Epithelial cell of proximal tubule (primary cell): Measurements from ENCODE around the gene CDH23. TPM values are rescaled to one million over a fixed set of nuclear protein-coding genes. Genes with fewer than 3 reads are reported as not detected.

Experiments
- DNase-seq: peaks from one replicate; pipeline ENCODE4 v3.0.0-alpha.2; 2011; ENCODE audit warnings: low read depth
- H3K4me3 ChIP-seq: 2 replicates; pipeline ENCODE4 v1.5.1; 2011; ENCODE audit warnings: low read depth, mild to moderate bottlenecking, low read length
- total RNA-seq: library from RNA; depleted of rRNA; stranded (reverse); fragments of >200 nt; gene quantifications from 2 replicates; pipeline ENCODE4 v1.2.3, GENCODE V29; 2015
- TF ChIP-seq, protein P1 (sequence below): conservative IDR thresholded peaks from 2 replicates; pipeline ENCODE4 v1.5.1; 2012; ENCODE audit warnings: low read depth, mild to moderate bottlenecking, low read length

Gene CDH23
- total RNA-seq, 1 donor from 2014 or later: under 0.01 TPM

DNA sequence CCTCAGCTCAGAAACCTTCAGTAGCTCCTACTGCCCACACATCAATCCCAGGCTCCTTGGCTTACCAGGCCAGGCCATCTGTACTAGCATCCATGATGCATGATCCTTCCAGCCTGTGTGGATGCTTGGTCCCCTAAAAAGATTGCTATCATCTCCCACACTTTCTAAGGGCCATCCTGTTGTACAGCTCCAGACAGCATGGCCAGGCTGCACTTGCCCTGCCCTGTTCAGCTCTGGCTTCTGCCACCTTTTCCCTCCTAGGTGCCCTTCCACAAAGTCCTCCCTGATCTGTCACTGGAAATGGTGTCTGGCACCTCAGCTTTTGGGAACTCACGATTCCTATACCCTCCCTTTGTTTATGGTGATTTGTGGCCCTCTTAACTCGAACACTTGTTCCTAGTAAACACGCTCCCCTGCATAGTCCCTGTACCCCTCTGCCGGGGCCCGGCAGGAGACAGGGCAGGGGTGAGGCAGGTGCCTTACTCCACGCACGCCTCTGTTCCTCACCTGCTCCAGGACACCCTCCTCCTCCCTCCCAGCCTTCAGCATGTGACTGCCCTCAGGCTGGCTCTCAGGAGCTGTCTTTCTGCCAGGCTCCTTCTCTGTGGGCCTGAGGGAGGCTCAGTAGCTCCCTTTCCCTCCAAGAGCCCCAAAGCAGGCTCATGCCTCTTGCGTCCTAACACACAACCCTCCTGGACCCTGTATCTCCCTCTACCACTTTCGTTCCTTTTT, 71.8 kb downstream of the CDH23 start:
- no peak overlapping the region for H3K4me3 ChIP-seq
- TF ChIP-seq, protein P1, sequence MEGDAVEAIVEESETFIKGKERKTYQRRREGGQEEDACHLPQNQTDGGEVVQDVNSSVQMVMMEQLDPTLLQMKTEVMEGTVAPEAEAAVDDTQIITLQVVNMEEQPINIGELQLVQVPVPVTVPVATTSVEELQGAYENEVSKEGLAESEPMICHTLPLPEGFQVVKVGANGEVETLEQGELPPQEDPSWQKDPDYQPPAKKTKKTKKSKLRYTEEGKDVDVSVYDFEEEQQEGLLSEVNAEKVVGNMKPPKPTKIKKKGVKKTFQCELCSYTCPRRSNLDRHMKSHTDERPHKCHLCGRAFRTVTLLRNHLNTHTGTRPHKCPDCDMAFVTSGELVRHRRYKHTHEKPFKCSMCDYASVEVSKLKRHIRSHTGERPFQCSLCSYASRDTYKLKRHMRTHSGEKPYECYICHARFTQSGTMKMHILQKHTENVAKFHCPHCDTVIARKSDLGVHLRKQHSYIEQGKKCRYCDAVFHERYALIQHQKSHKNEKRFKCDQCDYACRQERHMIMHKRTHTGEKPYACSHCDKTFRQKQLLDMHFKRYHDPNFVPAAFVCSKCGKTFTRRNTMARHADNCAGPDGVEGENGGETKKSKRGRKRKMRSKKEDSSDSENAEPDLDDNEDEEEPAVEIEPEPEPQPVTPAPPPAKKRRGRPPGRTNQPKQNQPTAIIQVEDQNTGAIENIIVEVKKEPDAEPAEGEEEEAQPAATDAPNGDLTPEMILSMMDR: no peak
- DNase-seq: no peak

GRCh38 chr10:71471006-71471405, 74.3 kb downstream of the CDH23 start:
- no peak overlapping the region for H3K4me3 ChIP-seq
- TF ChIP-seq, protein P1: no peak
- no peak for DNase-seq

GRCh38 chr10:71471957-71472365, 75.2 kb downstream of the CDH23 start:
- DNase-seq: no peak
- TF ChIP-seq, protein P1: no peak
- H3K4me3 ChIP-seq: no peak overlapping the region

DNA sequence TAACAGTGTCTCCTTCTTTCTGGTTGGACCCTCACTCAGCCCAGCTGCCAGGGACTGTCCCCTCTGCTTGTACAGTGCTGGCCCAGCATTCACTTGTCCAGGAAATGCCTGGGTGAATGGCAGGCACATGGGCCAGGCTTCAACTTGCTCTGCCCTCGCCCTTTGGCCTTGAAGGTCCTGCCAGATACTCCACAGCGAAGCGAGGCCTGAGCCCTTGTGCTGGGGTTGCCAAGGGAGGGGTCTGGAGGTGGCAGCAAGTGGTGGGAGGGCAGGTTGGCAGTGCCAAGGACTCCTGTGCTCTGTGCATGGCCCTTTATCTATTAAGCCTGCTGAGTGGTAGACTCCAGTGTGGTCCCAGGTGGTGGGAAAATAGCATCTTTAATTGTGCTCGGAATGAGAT, 75.7 kb downstream of the CDH23 start:
- H3K4me3 ChIP-seq: no peak overlapping the region
- TF ChIP-seq, protein P1: no peak
- DNase-seq: no peak

DNA sequence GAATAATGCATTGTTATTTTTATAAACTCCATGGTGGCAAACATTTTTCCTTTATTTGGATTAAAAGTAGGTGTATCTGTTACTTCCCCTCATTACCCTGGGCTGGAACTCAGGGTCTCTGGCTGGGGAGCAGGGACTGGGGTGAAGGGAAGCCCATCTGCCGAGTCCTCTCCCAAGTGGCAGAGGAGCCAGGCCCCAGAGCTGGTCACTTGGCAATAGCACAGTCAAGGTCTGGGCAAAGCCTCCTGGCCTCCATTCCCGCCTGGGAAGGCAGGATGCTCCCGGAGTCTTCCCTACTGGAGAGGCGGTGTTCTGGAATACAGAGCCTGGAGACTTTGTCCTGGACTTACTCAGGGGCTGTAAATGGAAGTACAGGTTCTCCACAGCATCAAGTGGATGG, 76.2 kb downstream of the CDH23 start:
- TF ChIP-seq, protein P1: no peak
- H3K4me3 ChIP-seq: no peak overlapping the region
- DNase-seq: no peak

GRCh38 chr10:71473671-71474599, 77.2 kb downstream of the CDH23 start:
- DNase-seq: no peak
- TF ChIP-seq, protein P1: no peak
- no peak overlapping the region for H3K4me3 ChIP-seq
